ENCODE data around the gene JPH3.
"Not testable (repeated sequence)": the region's sequence is repeated elsewhere in the genome, so short reads cannot be mapped to it uniquely, and the experiment has no call there.

The JPH3 gene

GRCh38 chr16:87721622-87722585 is 119.6 kb downstream of the JPH3 start:
- POLR2A ChIA-PET: no interaction called here
- TF ChIP-seq, protein P1, sequence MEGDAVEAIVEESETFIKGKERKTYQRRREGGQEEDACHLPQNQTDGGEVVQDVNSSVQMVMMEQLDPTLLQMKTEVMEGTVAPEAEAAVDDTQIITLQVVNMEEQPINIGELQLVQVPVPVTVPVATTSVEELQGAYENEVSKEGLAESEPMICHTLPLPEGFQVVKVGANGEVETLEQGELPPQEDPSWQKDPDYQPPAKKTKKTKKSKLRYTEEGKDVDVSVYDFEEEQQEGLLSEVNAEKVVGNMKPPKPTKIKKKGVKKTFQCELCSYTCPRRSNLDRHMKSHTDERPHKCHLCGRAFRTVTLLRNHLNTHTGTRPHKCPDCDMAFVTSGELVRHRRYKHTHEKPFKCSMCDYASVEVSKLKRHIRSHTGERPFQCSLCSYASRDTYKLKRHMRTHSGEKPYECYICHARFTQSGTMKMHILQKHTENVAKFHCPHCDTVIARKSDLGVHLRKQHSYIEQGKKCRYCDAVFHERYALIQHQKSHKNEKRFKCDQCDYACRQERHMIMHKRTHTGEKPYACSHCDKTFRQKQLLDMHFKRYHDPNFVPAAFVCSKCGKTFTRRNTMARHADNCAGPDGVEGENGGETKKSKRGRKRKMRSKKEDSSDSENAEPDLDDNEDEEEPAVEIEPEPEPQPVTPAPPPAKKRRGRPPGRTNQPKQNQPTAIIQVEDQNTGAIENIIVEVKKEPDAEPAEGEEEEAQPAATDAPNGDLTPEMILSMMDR (IDR thresholded peaks at IDR 0.05; ENCODE audit: control extremely low read depth, extremely low read depth, low read depth, missing control alignments): no peak
- CTCF ChIA-PET: interaction anchor here (1.0 to 1.9 kb wide), 4 partner anchors 11 to 57 kb away, joined by 3 to 5 read pairs (median 5); no protein-coding TSS in a partner anchor
- no peak for DNase-seq (ENCODE audit: extremely low spot score)

DNA sequence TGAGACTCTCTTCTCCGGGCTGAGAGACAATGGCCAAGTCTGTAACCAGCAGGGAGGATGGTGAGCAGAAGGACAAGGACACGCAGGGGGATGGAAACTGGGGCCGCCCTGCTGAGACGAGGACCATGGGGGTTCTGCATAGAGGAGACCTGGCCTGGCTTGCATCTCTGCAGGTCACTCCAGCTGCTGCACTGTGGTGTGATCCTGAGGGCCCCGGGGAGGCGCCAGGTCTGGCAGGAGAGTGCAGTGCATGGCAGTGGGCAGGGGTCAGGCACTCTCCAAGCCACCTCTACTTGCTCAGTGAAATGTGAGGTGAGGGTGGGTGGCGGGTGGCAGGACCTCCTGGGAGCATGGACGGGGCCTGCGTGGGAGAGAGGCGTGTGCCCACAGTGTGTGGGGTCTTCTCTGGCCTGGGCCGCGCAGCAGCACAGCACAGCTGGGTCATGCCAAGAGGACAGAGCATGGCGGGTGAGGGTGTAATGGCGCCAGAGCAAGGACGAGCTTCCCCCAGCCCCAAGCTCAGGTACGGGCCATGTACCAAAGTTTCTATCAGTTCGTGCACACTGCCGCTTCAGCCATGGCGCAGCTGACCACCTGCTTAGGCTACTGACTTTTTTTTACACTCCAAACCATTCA is 120.4 kb downstream of the JPH3 start:
- ChIA-PET POLR2A (no interaction called here), CTCF (interaction anchor here (1.0 to 1.9 kb wide), 2 partner anchors 11 to 12 kb away, joined by 3 to 5 read pairs; no protein-coding TSS in a partner anchor)
- no peak for DNase-seq (ENCODE audit: extremely low spot score)
- TF ChIP-seq, protein P1 (IDR thresholded peaks at IDR 0.05; ENCODE audit: control extremely low read depth, extremely low read depth, low read depth, missing control alignments): no peak

DNA sequence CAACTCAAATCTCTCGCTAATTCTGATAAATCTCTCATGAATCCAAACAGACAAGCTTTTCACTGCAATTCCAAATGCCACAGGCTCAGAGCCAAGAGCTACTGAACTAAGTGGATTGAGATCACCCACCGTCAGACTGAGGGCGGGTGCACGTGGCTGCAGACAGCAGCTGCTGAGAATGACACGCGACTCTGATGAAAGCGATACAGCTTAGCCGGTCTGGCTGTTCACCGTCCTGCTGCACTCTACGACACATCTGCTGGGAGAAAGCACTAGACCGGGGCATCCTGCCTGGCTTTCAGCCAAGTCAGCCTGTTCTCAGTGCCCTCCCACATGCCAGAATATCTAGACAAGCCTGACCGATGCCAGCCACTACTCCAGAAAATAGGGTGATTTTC is 120.9 kb downstream of the JPH3 start:
- POLR2A ChIA-PET: no interaction called here
- DNase-seq (ENCODE audit: extremely low spot score): peak; percentile 52
- TF ChIP-seq, protein P1 (IDR thresholded peaks at IDR 0.05; ENCODE audit: control extremely low read depth, extremely low read depth, low read depth, missing control alignments): no peak
- CTCF ChIA-PET: no interaction called here

DNA sequence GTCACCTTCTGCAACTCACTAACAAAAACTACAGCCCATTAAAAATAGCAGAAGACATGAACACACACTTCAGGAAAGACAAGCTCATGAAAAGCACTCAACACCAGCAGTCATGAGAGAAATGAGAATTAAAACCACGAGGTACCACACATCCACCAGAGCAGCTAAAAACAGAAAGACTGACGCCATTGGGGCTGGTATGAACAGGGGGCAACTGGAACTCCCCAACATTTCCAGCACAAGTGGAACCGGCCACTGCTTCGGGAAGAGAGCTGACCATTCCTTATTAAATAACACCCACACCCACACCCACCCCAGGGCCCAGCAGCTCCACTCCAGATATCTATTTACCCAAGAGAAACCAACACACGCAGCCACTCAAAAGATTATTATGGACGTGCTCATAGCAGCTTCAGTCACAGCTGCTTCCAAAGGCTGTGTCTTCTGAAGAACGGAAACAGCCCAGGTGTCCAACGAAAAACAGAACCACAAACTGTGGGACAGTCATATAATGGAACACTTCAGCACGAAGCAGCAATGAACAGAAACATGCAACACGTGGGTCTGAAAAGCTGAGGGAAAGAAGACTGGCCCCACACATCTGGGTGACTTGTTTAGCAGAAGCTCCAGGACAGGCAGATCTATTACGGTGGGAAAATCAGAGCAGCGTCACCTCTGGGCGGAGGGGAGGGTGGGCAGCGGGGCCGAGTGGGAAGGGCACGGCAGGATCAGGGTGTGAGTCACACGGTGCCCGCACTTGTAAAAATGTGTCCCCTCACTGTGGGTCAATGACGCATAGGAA is 122.4 kb downstream of the JPH3 start:
- CTCF ChIA-PET: interaction anchor here (0.8 to 2.1 kb wide), 8 partner anchors 9 to 147 kb away, joined by 3 to 14 read pairs (median 3); no protein-coding TSS in a partner anchor
- POLR2A ChIA-PET: no interaction called here
- TF ChIP-seq, protein P1 (IDR thresholded peaks at IDR 0.05; ENCODE audit: control extremely low read depth, extremely low read depth, low read depth, missing control alignments): no peak

GRCh38 chr16:87725596-87726235 is 123.4 kb downstream of the JPH3 start:
- ChIA-PET CTCF (interaction anchor here (1.3 to 2.1 kb wide), 3 partner anchors 24 to 146 kb away, joined by 3 to 14 read pairs (median 13); no protein-coding TSS in a partner anchor), POLR2A (no interaction called here)
- no peak for DNase-seq (ENCODE audit: extremely low spot score)
- TF ChIP-seq, protein P1 (IDR thresholded peaks at IDR 0.05; ENCODE audit: control extremely low read depth, extremely low read depth, low read depth, missing control alignments): no peak

More for the DNA sequence above, 122.4 kb downstream of the JPH3 start:
- peak; percentile 46 for DNase-seq (ENCODE audit: extremely low spot score)

DNA sequence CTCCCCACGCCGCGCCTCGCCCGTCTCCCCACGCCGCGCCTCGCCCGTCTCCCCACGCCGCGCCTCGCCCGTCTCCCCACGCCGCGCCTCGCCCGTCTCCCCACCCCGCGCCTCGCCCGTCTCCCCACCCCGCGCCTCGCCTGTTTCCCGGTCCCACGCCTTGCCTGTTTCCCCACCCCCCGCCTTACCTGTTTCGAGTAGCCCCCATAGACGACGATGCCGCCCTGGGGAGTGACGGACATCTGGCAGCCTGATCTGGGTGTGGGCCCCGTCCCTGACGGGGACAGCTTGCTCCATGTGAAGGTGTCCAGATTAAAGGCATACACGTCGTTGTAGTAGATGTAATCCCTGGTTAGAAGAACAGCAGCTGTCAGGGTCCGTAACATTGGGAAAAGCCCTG is 124.3 kb downstream of the JPH3 start:
- DNase-seq (ENCODE audit: extremely low spot score); POLR2A ChIA-PET; CTCF ChIA-PET: not testable (repeated sequence)
